ENCODE measurements around the gene PCDHGA6. TPM values are rescaled to one million over a fixed set of nuclear protein-coding genes. Genes with fewer than 3 reads are reported as not detected.
"Not testable (repeated sequence)": the region's sequence is repeated elsewhere in the genome, so short reads cannot be mapped to it uniquely, and the experiment has no call there.

Gene PCDHGA6
- polyA plus RNA-seq, result not detected

- Mint-ChIP-seq H3K4me3 (peak within 1 kb of the TSS in 3 of 5 donors; percentile 16 to 71 (median 41)), H3K27me3 (ENCODE audit: low read depth in 3 of 3) (peaks cover 32 to 45% (median 44%) of the 10 kb centered on the region in 3 donors), H3K36me3 (peaks cover 0 to 7% (median 3%) of the 10 kb centered on the region in 3 donors), H3K4me1 (peaks cover 8 to 16% of the 10 kb centered on the region in 2 donors), H3K27ac (no peak within 1 kb of the TSS), H3K9me3 (peaks cover 8 to 37% (median 28%) of the 10 kb centered on the region in 6 donors)
- DNase-seq, result peak in 1 of 3 donors; percentile 11
These were observed at the start of gene PCDHGA6 for GRCh38 chr5:141373673-141374317. Gene PCDHGA6 (plus strand): TSS chr5:141373891. CDS start chr5:141374084, 193 bp downstream.

GRCh38 chr5:141326088-141326854 is 47.4 kb upstream of the PCDHGA6 start:
- peaks cover 10% of the 10 kb centered on the region in 2 donors for H3K4me1 Mint-ChIP-seq
- peaks cover 0 to 7% (median 6%) of the 10 kb centered on the region in 3 donors for H3K36me3 Mint-ChIP-seq
- H3K4me3 Mint-ChIP-seq, result peak overlapping the region; percentile 79 to 97 (median 89)
- H3K9me3 Mint-ChIP-seq, result peaks cover 4 to 40% (median 12%) of the 10 kb centered on the region in 6 donors
- H3K27me3 Mint-ChIP-seq (ENCODE audit: low read depth in 3 of 3), result peaks cover 12 to 50% (median 22%) of the 10 kb centered on the region in 3 donors
- peak; percentile 46 to 69 (median 48) for DNase-seq
- peak overlapping the region; percentile 33 to 96 (median 88) for H3K27ac Mint-ChIP-seq

- peaks cover 4 to 39% (median 14%) of the 10 kb centered on the region in 6 donors for H3K9me3 Mint-ChIP-seq
- peaks cover 14 to 46% (median 27%) of the 10 kb centered on the region in 3 donors for H3K27me3 Mint-ChIP-seq (ENCODE audit: low read depth in 3 of 3)
- no peak overlapping the region for H3K27ac Mint-ChIP-seq
- DNase-seq, result no peak
- H3K4me3 Mint-ChIP-seq, result no peak overlapping the region
- H3K36me3 Mint-ChIP-seq, result peaks cover 6 to 7% (median 7%) of the 10 kb centered on the region in 3 donors
- peaks cover 7% of the 10 kb centered on the region in 2 donors for H3K4me1 Mint-ChIP-seq
These were observed 45.5 kb upstream of the PCDHGA6 start for GRCh38 chr5:141328231-141328630.

GRCh38 chr5:141330299-141331080 is 43.2 kb upstream of the PCDHGA6 start, which contains the start of gene PCDHGA1:
Gene PCDHGA1 (plus strand): TSS chr5:141330514.
- peak in 1 of 3 donors; percentile 42 for DNase-seq
- peaks cover 7% of the 10 kb centered on the region in 2 donors for H3K4me1 Mint-ChIP-seq
- no peak within 1 kb of the TSS for H3K27ac Mint-ChIP-seq
- peaks cover 12 to 62% (median 28%) of the 10 kb centered on the region in 6 donors for H3K9me3 Mint-ChIP-seq
- peaks cover 4 to 8% (median 7%) of the 10 kb centered on the region in 3 donors for H3K36me3 Mint-ChIP-seq
- peak within 1 kb of the TSS in 4 of 5 donors; percentile 58 to 75 (median 65) for H3K4me3 Mint-ChIP-seq
- peaks cover 21 to 61% (median 37%) of the 10 kb centered on the region in 3 donors for H3K27me3 Mint-ChIP-seq (ENCODE audit: low read depth in 3 of 3)

GRCh38 chr5:141332571-141332970 is 41.1 kb upstream of the PCDHGA6 start:
- Mint-ChIP-seq H3K27me3 (ENCODE audit: low read depth in 3 of 3) (peaks cover 28 to 70% (median 34%) of the 10 kb centered on the region in 3 donors), H3K36me3 (peaks cover 4 to 12% (median 8%) of the 10 kb centered on the region in 3 donors), H3K9me3 (peaks cover 18 to 81% (median 39%) of the 10 kb centered on the region in 6 donors)
- H3K4me1 Mint-ChIP-seq, H3K4me3 Mint-ChIP-seq, DNase-seq, H3K27ac Mint-ChIP-seq: not testable (repeated sequence)

- Mint-ChIP-seq H3K27me3 (ENCODE audit: low read depth in 3 of 3) (peaks cover 34 to 74% (median 41%) of the 10 kb centered on the region in 3 donors), H3K4me3 (peak within 1 kb of the TSS in 1 of 5 donors; percentile 34), H3K27ac (no peak within 1 kb of the TSS), H3K9me3 (peaks cover 35 to 90% (median 44%) of the 10 kb centered on the region in 6 donors), H3K4me1 (no peaks in the 10 kb centered on the region), H3K36me3 (peaks cover 4 to 14% (median 10%) of the 10 kb centered on the region in 3 donors)
- no peak for DNase-seq
These were observed 35.0 kb upstream of the PCDHGA6 start, which contains the start of gene PCDHGA2 for GRCh38 chr5:141338538-141339306. Gene PCDHGA2 (plus strand): TSS chr5:141338760.

- Mint-ChIP-seq H3K27me3 (ENCODE audit: low read depth in 3 of 3) (peaks cover 39 to 72% (median 44%) of the 10 kb centered on the region in 3 donors), H3K9me3 (peaks cover 27 to 84% (median 46%) of the 10 kb centered on the region in 6 donors)
These were observed 32.8 kb upstream of the PCDHGA6 start for GRCh38 chr5:141340781-141341354.

GRCh38 chr5:141342773-141343172 is 30.9 kb upstream of the PCDHGA6 start:
- Mint-ChIP-seq H3K9me3 (peaks cover 16 to 81% (median 49%) of the 10 kb centered on the region in 6 donors), H3K4me3 (no peak overlapping the region), H3K36me3 (peaks cover 7 to 20% (median 10%) of the 10 kb centered on the region in 3 donors), H3K27me3 (ENCODE audit: low read depth in 3 of 3) (peaks cover 32 to 66% (median 43%) of the 10 kb centered on the region in 3 donors), H3K4me1 (no peaks in the 10 kb centered on the region), H3K27ac (no peak overlapping the region)
- no peak for DNase-seq

More at GRCh38 chr5:141340781-141341354, 32.8 kb upstream of the PCDHGA6 start:
- H3K4me3 Mint-ChIP-seq, H3K27ac Mint-ChIP-seq, DNase-seq, H3K4me1 Mint-ChIP-seq: not testable (repeated sequence)
- H3K36me3 Mint-ChIP-seq, result peaks cover 7 to 19% (median 10%) of the 10 kb centered on the region in 3 donors

GRCh38 chr5:141343242-141343952 is 30.3 kb upstream of the PCDHGA6 start, which contains the start of gene PCDHGA3:
Gene PCDHGA3 (plus strand): TSS chr5:141343829. CDS start chr5:141344034, 205 bp downstream.
- Mint-ChIP-seq H3K4me1 (no peaks in the 10 kb centered on the region), H3K27me3 (ENCODE audit: low read depth in 3 of 3) (peaks cover 30 to 64% (median 41%) of the 10 kb centered on the region in 3 donors), H3K36me3 (peaks cover 7 to 15% (median 10%) of the 10 kb centered on the region in 3 donors), H3K27ac (no peak within 1 kb of the TSS), H3K4me3 (peak within 1 kb of the TSS; percentile 39 to 77 (median 54)), H3K9me3 (peaks cover 16 to 80% (median 44%) of the 10 kb centered on the region in 6 donors)
- DNase-seq, result peak in 1 of 3 donors; percentile 9

GRCh38 chr5:141343953-141344463 is 29.7 kb upstream of the PCDHGA6 start:
- H3K27me3 Mint-ChIP-seq (ENCODE audit: low read depth in 3 of 3), result peaks cover 31 to 64% (median 37%) of the 10 kb centered on the region in 3 donors
- no peak for DNase-seq
- H3K9me3 Mint-ChIP-seq, result peaks cover 12 to 79% (median 40%) of the 10 kb centered on the region in 6 donors
- H3K4me1 Mint-ChIP-seq, result no peaks in the 10 kb centered on the region
- H3K4me3 Mint-ChIP-seq, result peak overlapping the region in 4 of 5 donors; percentile 39 to 77 (median 61)
- H3K36me3 Mint-ChIP-seq, result peaks cover 7 to 15% (median 10%) of the 10 kb centered on the region in 3 donors
- no peak overlapping the region for H3K27ac Mint-ChIP-seq

GRCh38 chr5:141345327-141345726 is 28.4 kb upstream of the PCDHGA6 start:
- Mint-ChIP-seq H3K27ac (no peak overlapping the region), H3K27me3 (ENCODE audit: low read depth in 3 of 3) (peaks cover 28 to 62% (median 34%) of the 10 kb centered on the region in 3 donors), H3K36me3 (peaks cover 3 to 14% (median 10%) of the 10 kb centered on the region in 3 donors), H3K4me3 (no peak overlapping the region), H3K9me3 (peaks cover 18 to 75% (median 38%) of the 10 kb centered on the region in 6 donors), H3K4me1 (no peaks in the 10 kb centered on the region)
- DNase-seq, result no peak
